OCI-LY1 (cell line): ENCODE data around the gene CATSPERD.

Source experiments
- EZH2 ChIP-seq: fragments of 200-600 bp; sonication (generic), shearing (Covaris generic); IDR thresholded peaks from 2 replicates; pipeline ENCODE4 v1.8.0; 2017; ENCODE audit warnings: borderline replicate concordance, mixed run types, mild to moderate bottlenecking, antibody characterized with exemption, low read length, moderate library complexity, mixed read lengths
- TF ChIP-seq, protein P1 (sequence below): fragments of 200-600 bp; sonication (generic), shearing (Covaris generic); IDR thresholded peaks from 2 replicates; pipeline ENCODE4 v1.5.1; 2017; ENCODE audit warnings: mild to moderate bottlenecking, antibody characterized with exemption, low read length, moderate library complexity, mixed read lengths

DNA sequence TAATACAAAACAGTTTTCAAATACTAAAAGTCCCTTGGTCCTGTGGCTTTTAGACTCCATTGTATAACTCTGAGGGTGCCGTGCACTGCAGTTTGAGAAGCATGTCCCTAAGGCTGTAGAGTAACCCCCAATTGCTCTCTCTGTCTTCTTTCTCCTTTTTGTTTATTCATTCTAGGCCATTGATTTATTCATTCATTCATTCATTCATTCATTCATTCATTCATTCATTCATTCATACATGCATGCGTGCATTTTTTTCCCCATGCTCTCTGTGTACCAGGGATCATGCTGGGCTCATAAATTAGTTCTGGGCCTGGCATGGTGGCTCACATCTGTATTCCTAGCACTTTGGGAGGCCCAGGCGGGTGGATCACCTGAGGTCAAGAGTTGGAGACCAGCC lies 44.8 kb downstream of the CATSPERD start:
- TF ChIP-seq, protein P1, sequence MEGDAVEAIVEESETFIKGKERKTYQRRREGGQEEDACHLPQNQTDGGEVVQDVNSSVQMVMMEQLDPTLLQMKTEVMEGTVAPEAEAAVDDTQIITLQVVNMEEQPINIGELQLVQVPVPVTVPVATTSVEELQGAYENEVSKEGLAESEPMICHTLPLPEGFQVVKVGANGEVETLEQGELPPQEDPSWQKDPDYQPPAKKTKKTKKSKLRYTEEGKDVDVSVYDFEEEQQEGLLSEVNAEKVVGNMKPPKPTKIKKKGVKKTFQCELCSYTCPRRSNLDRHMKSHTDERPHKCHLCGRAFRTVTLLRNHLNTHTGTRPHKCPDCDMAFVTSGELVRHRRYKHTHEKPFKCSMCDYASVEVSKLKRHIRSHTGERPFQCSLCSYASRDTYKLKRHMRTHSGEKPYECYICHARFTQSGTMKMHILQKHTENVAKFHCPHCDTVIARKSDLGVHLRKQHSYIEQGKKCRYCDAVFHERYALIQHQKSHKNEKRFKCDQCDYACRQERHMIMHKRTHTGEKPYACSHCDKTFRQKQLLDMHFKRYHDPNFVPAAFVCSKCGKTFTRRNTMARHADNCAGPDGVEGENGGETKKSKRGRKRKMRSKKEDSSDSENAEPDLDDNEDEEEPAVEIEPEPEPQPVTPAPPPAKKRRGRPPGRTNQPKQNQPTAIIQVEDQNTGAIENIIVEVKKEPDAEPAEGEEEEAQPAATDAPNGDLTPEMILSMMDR: no peak
- no peak for TF ChIP-seq EZH2
